Activated CD4-positive, alpha-beta T cell treated with anti-CD3 and anti-CD28 coated beads, Interleukin-2, amount 50 U/mL, for 1 hour (primary cell): ENCODE results near the gene LMNB1.
"Not testable (repeated sequence)": the region's sequence is repeated elsewhere in the genome, so short reads cannot be mapped to it uniquely, and the experiment has no call there.

ENCODE experiments used
- DNase-seq: peaks from one replicate; pipeline ENCODE4 v3.0.0-alpha.2; 2020

Gene LMNB1

DNA sequence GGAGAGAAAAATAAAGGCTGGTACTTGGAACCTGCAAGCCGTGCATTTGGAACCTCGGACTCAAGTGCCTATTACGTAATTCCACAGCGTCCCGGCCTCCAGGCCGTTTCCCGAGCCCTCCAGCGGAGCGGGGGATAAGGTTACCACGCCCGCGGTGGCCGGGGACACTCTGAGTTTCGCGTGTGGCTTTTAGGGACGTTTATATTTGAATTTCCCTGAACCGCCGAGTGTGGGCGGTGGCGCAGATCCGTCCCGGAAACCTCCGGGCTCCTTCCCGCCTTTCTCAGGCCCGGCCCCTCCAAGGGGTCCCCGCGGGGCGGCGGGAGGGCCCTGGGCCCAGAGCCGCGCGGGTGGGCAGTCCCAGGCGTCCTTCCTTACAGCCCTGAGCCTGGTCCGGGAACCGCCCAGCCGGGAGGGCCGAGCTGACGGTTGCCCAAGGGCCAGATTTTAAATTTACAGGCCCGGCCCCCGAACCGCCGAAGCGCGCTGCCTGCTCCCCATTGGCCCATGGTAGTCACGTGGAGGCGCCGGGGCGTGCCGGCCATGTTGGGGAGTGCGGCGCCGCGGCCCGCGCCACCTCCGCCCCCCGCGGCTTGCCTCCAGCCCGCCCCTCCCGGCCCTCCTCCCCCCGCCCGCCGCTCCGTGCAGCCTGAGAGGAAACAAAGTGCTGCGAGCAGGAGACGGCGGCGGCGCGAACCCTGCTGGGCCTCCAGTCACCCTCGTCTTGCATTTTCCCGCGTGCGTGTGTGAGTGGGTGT, at the start of gene LMNB1:
Gene LMNB1, plus strand, starts transcription at position 638 of the 758 bp plus-strand sequence. CDS start 373 bp downstream, outside the sequence.
- DNase-seq: peak; percentile 91

GRCh38 chr5:126732716-126733115, 44.2 kb upstream of the LMNB1 start:
- no peak for DNase-seq

GRCh38 chr5:126734573-126734972, 42.4 kb upstream of the LMNB1 start:
- DNase-seq: not testable (repeated sequence)

DNA sequence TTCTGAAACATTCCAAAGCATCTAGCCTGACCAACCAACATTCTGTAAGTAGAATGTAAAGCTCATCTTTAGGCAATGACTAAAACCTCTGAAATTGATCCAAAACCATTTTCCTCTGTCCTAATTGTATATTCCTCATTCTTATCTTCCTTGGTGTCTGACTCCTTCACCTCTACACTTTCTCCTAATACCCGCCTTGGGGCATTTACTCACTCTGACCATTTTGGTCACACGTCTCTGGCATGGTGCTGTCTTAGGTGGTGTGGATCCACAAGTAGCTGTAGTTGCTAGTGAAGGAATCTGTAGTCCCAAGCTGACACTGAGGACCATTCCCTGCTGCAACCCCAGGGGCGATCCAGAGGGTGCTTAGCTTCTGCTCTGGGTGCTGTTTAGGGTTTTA, 40.8 kb upstream of the LMNB1 start:
- no peak for DNase-seq

- DNase-seq: no peak
Observed at GRCh38 chr5:126741361-126741760, 35.6 kb upstream of the LMNB1 start.

- DNase-seq: no peak
Observed at GRCh38 chr5:126742425-126742824, 34.5 kb upstream of the LMNB1 start.

- no peak for DNase-seq
Observed at GRCh38 chr5:126744836-126745235, 32.1 kb upstream of the LMNB1 start.

GRCh38 chr5:126745259-126745992, 31.5 kb upstream of the LMNB1 start:
- DNase-seq: no peak

DNA sequence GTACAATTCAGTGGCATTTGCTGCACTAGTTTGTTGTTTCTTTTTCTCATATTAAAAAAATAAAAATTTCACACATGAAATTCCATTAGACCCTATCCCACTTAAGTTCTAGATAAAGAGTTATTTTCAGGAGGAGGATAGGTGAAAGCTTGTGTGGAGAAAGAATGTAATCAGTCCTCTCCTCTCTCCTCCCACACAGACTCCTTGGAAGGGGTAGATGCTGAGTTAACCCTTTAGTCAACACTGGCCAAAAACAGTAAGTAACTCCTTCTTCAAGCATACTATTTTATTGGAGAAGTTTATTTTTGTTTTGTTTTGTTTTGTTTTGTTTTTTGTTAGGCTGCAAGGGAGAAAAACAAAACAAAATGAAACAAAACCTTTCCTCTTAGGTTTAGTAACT, 30.6 kb upstream of the LMNB1 start:
- DNase-seq: no peak

DNA sequence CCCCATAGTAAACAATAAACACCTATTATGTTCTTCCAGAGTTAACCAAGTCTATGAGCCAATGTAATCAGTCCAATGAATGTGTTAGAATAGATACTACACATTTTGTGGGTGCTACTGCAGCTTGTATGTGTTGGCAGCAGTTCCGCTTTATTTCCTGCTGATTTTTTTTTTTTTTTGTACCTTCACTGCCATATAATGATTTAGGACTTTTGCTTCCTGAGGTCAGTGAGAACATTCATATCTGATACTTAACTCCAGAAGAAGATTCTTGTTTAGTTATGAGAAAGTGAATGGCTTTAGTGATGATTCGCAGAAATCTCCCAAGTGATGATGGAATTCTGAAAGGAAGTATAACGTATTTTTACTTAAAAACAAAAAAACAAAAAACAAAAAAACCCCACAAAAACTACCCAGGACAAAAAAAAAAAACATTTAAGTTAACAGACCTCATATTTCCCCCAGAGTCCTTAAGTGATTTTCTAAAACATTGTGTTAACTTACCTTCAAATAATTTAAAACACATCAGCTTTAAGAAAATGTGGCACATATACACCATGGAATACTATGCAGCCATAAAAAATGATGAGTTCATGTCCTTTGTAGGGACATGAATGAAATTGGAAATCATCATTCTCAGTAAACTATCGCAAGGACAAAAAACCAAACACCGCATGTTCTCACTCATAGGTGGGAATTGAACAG, 24.7 kb upstream of the LMNB1 start:
- DNase-seq: no peak

DNA sequence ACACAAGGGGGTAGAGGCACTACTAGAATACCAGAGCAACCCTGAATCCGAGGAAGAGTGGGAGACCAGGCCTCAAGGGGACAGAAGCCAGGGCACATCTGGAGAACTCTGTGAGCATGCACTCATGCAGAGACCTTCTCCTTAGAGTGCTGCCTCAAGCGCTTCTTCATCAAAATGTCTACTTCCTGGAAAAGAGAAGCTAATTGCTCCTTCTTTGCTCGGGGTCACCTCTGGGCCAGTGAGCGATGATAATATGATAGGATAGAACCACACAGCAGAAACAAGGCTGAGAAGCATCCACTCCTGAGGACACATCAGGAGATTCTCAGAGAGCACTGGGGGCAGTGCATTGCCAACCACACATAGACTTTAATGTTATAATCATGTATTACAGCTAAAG, 23.7 kb upstream of the LMNB1 start:
- DNase-seq: no peak

GRCh38 chr5:126754609-126755008, 22.3 kb upstream of the LMNB1 start:
- no peak for DNase-seq

GRCh38 chr5:126755593-126755992, 21.3 kb upstream of the LMNB1 start:
- DNase-seq: no peak

DNA sequence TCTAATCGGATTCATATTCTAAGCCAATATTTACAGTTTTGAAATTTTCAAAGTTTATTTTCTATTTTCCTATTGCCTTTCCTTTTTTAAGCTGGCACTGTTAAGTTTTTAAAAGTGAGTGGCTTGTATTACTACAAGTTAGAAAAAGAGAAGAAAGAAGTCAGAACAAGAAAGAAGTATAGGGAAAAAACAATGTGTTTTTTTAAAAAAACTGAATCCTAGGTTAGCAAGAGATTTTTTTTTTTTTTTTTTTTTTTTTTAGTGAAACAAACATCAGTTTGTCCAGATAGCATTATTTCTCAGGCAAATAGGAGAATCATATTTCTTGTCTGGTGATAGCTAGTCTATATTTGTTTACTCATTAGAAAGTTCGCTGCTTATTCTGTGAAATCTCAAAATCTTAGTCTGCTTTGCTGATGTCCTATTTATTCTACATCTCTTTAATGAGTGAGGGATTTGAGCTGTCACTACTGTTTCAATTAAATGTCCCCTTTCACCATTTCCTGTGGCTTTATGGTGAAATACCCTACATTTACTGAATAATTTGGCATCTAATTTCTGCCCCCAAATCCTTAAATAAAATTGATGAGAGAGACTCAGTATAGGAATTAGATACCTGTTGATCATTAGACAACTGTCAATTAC, 19.1 kb upstream of the LMNB1 start:
- no peak for DNase-seq

GRCh38 chr5:126763371-126763770, 13.6 kb upstream of the LMNB1 start:
- DNase-seq: no peak

- no peak for DNase-seq
Observed at GRCh38 chr5:126769703-126770102, 7.2 kb upstream of the LMNB1 start.

DNA sequence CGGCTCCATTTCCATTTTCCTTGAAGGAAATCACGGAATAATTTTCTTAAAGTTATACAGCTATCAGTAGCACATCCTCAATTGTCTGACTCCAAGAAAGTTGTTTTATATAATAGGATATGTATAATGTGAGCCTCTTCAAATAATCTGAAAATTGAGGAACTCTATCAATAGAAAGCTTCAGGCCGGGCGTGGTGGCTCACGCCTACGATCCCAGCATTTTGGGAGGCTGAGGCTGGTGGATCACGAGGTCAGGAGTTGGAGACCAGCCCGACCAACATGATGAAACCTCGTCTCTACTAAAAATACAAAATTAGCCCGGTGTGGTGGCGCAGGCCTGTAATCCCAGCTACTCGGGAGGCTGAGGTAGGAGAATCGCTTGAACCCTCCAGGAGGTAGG, 3.4 kb upstream of the LMNB1 start:
- not testable (repeated sequence) for DNase-seq

DNA sequence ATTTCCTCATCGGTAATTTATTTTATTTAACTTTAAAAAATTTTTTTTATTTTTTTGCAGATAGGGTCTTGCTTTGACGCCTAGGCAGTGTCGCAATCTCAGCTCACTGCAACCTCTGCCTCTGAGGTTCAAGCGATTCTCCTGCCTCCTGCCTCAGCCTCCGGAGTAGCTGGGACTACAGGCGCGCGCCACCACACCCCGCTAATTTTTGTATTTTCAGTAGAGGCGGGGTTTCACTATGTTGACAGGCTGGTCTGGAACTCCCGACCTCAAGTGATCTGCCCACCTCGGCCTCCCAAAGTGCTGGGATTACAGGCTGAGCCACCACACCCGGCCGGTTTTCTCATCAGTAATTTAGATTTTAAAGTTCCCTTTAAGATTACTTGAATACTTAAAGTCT, 2.3 kb upstream of the LMNB1 start:
- DNase-seq: not testable (repeated sequence)

DNA sequence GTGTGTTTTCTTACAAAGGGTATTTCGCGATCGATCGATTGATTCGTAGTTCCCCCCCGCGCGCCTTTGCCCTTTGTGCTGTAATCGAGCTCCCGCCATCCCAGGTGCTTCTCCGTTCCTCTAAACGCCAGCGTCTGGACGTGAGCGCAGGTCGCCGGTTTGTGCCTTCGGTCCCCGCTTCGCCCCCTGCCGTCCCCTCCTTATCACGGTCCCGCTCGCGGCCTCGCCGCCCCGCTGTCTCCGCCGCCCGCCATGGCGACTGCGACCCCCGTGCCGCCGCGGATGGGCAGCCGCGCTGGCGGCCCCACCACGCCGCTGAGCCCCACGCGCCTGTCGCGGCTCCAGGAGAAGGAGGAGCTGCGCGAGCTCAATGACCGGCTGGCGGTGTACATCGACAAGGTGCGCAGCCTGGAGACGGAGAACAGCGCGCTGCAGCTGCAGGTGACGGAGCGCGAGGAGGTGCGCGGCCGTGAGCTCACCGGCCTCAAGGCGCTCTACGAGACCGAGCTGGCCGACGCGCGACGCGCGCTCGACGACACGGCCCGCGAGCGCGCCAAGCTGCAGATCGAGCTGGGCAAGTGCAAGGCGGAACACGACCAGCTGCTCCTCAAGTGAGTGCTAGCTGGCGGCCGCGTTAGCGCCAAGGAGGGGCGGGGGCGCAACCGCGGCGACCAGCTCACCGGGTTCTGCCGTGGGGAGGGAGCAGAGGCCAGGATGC, 480 bp downstream of the LMNB1 start:
- DNase-seq: peak; percentile 57

DNA sequence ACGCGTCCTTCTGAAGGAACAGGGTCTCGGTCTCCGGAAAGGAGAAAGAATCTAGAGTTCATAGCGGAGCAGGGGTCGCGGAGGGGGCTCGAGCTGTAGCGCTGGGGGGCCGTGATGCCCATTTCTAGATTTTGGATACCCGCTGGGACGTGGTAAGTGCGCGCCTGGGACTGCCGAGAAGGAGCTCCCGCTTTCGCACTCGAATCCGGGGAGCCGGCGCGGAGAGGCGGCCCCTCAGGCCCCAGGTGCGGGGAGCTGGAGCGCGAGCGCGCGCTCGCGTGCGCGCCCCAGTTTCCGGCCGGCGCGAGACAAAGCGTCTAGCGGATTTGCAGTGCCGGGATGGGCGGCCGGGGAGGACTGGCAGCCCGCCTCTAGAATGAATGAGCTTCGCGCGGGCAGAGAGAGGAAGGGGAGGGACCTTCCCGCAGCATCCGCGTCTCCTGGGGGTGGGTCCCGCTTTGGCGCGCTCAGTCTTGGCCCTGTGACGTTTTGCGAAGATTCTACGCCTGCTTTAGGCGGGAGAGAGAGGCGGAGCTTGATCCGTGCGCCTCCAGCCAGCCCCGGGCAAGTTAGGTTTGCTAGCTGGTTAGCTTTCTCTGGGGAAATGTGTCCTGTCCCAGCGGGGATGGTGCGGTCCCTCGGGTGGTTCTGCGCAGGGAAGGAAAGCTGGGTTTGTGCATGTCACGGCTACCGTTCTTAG, 1.2 kb downstream of the LMNB1 start:
- peak; percentile 90 for DNase-seq

DNA sequence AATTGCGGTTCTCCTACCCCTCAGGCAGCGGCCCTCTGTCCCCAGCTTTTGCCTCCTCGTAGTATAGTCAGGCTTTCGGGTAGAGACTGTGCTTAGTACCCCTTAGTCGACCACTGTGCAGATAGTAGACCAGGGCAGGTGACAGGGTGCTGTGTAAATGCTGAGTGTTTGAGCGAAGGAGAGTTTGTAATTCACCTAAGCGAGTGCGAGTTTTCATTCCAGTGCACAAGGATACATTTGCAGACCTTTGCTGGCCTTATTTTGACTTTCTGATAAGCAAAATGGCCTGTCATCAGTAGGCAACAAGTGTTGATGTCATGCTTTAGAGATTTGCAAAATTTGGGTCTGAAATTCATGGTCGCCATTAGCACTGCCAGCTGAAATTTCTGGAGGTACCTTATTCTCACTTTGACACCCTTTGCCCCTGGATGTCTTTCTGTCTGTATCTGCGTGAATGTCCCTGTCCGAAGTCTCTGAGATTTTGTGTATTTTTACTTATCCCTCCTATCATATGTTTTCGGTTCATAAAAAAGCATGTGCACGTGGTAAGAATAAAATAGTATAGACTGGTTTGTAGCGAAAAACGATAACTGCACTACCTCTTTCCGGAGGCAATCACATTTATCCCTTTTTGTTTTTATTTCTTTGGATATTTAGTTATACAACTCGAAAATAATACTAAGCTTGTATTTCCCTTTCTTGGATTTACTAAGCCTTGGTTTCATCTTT, 1.9 kb downstream of the LMNB1 start:
- DNase-seq: no peak
